Gastroesophageal sphincter (tissue), 4 donors: ENCODE results near the gene CDK8. TPM values are rescaled to one million over a fixed set of nuclear protein-coding genes. Genes with fewer than 3 reads are reported as not detected.

ENCODE experiments used
- ATAC-seq: fragments of 150-250 bp; one replicate; pipeline ENCODE4 v1.9.1; 2016; ENCODE audit warnings: mild to moderate bottlenecking, moderate library complexity
- H3K27ac ChIP-seq, 4 donors: fragments of 200-600 bp; sonication (generic) in 3 of 4; 1 replicate in 3 of 4; 2 replicates in 1 of 4; pipeline ENCODE4 v1.5.1; 2016 to 2019
- H3K27me3 ChIP-seq: fragments of 200-600 bp; sonication (generic); one replicate; pipeline ENCODE4 v1.5.1; 2019
- H3K36me3 ChIP-seq, 2 donors: fragments of 200-600 bp; sonication (generic); one replicate each; pipeline ENCODE4 v1.5.1; 2019; ENCODE audit warnings: control low read depth in 1 of 2
- H3K4me1 ChIP-seq, 3 donors: fragments of 200-600 bp; sonication (generic); 1 replicate in 2 of 3; 2 replicates in 1 of 3; pipeline ENCODE4 v1.5.1; 2016 to 2019; ENCODE audit warnings: control low read depth in 2 of 3
- H3K4me3 ChIP-seq, 2 donors: fragments of 200-600 bp; sonication (generic); one replicate each; pipeline ENCODE4 v1.5.1; 2019; ENCODE audit warnings: mild to moderate bottlenecking in 1 of 2, moderate library complexity in 1 of 2
- H3K9me3 ChIP-seq, 3 donors: fragments of 200-600 bp; sonication (generic); one replicate each; pipeline ENCODE4 v1.5.1; 2017 to 2019; ENCODE audit warnings: control low read depth in 2 of 3
- CTCF ChIP-seq, 4 experiments: fragments of 200-600 bp in 2 of 4; fragments of 450-650 bp in 2 of 4; sonication (generic) in 1 of 4; IDR thresholded peaks; one replicate each; pipeline ENCODE4 v1.5.1; 2017 to 2019; ENCODE audit warnings: antibody characterized with exemption in 4 of 4, mild to moderate bottlenecking in 2 of 4, moderate library complexity in 2 of 4
- EP300 ChIP-seq: sonication (generic); formaldehyde crosslinking; IDR thresholded peaks from one replicate; pipeline ENCODE4 v1.6.1; 2017; ENCODE audit warnings: antibody characterized with exemption, mild to moderate bottlenecking
- POLR2A ChIP-seq, 2 donors: fragments of 450-650 bp; IDR thresholded peaks; one replicate each; pipeline ENCODE4 v1.6.1; 2017; ENCODE audit warnings: antibody characterized with exemption in 2 of 2, mild to moderate bottlenecking in 2 of 2, moderate library complexity in 1 of 2
- POLR2AphosphoS5 ChIP-seq: sonication (generic); formaldehyde crosslinking; IDR thresholded peaks from one replicate; pipeline ENCODE4 v1.6.1; 2017; ENCODE audit warnings: antibody characterized with exemption
- WGBS, 2 donors: methylation state at CpG; one replicate each; pipeline ENCODE4 v1.1.5; 2018; ENCODE audit warnings: low coverage in 1 of 2; 5-methylcytosine and 5-hydroxymethylcytosine counted together
- total RNA-seq, 4 donors: library from RNA; depleted of rRNA; stranded (reverse); fragments of >200 nt; gene quantifications; one replicate each; pipeline ENCODE4 v1.1.0, GENCODE V29; 2016

Gene CDK8
- total RNA-seq: 10 to 100 TPM; 16.2 to 25.5 (median 23.3) TPM

- H3K27me3 ChIP-seq: no peaks in the 10 kb centered on the region
- WGBS, 2 donors: 3% methylated on average over 6 of the region's 79 CpGs; no CpG with 5 or more reads in 1 of the 2 donors
- TF ChIP-seq CTCF (IDR thresholded peaks at IDR 0.05) (peak in 2 of 4 experiments; percentile 17 to 19), POLR2AphosphoS5 (peak; percentile 52), EP300 (no peak), POLR2A (IDR thresholded peaks at IDR 0.05) (peak; percentile 45 to 48)
These were observed at the start of gene CDK8 for GRCh38 chr13:26253787-26254582. TSS of gene CDK8 (plus strand) at chr13:26254129. CDS start at chr13:26254642, 513 bp downstream.

GRCh38 chr13:26208287-26208686 lies 45.6 kb upstream of the CDK8 start:
- Histone ChIP-seq H3K36me3 (peaks cover 6 to 79% of the 10 kb centered on the region in 2 donors), H3K27ac (no peak overlapping the region), H3K4me3 (no peak overlapping the region), H3K4me1 (no peaks in the 10 kb centered on the region), H3K9me3 (no peaks in the 10 kb centered on the region), H3K27me3 (no peaks in the 10 kb centered on the region)
- TF ChIP-seq POLR2AphosphoS5 (no peak), CTCF (IDR thresholded peaks at IDR 0.05) (no peak), EP300 (no peak), POLR2A (IDR thresholded peaks at IDR 0.05) (no peak)
- WGBS, 2 donors: 100% methylated on average over 1 of the region's 1 CpG; no CpG with 5 or more reads in 1 of the 2 donors
- no peak for ATAC-seq

More at GRCh38 chr13:26253787-26254582, at the start of gene CDK8:
- H3K36me3 ChIP-seq: no peaks in the 10 kb centered on the region
- H3K9me3 ChIP-seq: no peaks in the 10 kb centered on the region
- ATAC-seq: peak; percentile 95
- H3K4me1 ChIP-seq: peaks cover 9 to 33% (median 10%) of the 10 kb centered on the region in 3 donors
- H3K27ac ChIP-seq: peak within 1 kb of the TSS; percentile 47 to 94 (median 92)
- H3K4me3 ChIP-seq: peak within 1 kb of the TSS; percentile 65 to 89

DNA sequence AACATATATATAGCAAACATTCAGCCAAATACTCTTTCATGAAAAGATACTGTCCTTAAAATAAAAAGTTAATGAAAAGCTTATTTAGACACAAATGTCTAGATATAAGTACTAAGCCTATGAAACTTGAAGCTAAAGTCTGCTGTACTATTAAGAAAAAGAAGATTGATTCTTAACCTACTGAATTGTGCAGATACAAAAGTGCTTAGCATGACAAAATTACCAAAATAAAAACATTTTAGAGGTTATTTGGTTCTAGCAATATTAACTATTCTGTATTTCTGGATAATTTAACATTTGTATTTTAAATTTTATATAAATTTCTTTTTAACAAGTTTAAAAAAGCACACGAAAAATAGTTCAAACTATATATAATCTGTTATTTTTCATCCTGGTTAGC lies 40.6 kb upstream of the CDK8 start:
- WGBS, 2 donors: 75 to 82% methylated on average over 1 of the region's 1 CpG
- Histone ChIP-seq H3K27ac (no peak overlapping the region), H3K36me3 (peaks cover 33 to 100% of the 10 kb centered on the region in 2 donors), H3K4me1 (no peaks in the 10 kb centered on the region), H3K9me3 (no peaks in the 10 kb centered on the region), H3K27me3 (no peaks in the 10 kb centered on the region), H3K4me3 (no peak overlapping the region)
- TF ChIP-seq POLR2A (IDR thresholded peaks at IDR 0.05) (no peak), CTCF (IDR thresholded peaks at IDR 0.05) (no peak), EP300 (no peak), POLR2AphosphoS5 (no peak)
- no peak for ATAC-seq

DNA sequence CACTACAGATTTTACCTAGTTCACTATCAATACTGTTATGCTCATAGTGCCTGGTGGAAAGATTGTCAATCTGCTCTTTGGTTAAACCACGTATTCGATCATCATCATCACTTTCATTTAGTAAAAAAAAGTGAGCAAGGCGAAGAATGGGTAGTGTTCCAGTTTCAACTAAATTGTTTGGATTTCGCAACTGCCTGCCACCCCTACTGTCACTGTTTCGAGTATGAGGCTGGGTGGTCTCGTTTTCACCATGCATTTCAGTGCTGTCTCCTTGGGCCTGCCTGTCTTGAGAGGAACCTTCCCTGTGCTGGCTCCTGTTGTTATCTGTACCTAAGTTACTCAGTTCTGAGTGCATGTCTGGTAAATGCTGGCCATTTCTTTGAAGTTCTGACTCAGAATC lies 39.9 kb upstream of the CDK8 start:
- WGBS, 2 donors: 85 to 93% methylated on average over 6 of the region's 6 CpGs
- no peak overlapping the region for H3K27ac ChIP-seq
- peaks cover 0 to 3% (median 0%) of the 10 kb centered on the region in 3 donors for H3K4me1 ChIP-seq
- no peak overlapping the region for H3K4me3 ChIP-seq
- H3K27me3 ChIP-seq: no peaks in the 10 kb centered on the region
- H3K9me3 ChIP-seq: no peaks in the 10 kb centered on the region
- H3K36me3 ChIP-seq: peaks cover 35 to 100% of the 10 kb centered on the region in 2 donors
- ATAC-seq: no peak
- TF ChIP-seq EP300: no peak
- TF ChIP-seq CTCF (IDR thresholded peaks at IDR 0.05): no peak
- TF ChIP-seq POLR2A (IDR thresholded peaks at IDR 0.05): no peak
- no peak for TF ChIP-seq POLR2AphosphoS5

GRCh38 chr13:26216042-26216441 lies 37.9 kb upstream of the CDK8 start:
- no peaks in the 10 kb centered on the region for H3K9me3 ChIP-seq
- peaks cover 35 to 88% of the 10 kb centered on the region in 2 donors for H3K36me3 ChIP-seq
- TF ChIP-seq EP300 (no peak), CTCF (IDR thresholded peaks at IDR 0.05) (no peak), POLR2A (IDR thresholded peaks at IDR 0.05) (no peak), POLR2AphosphoS5 (no peak)
- H3K4me3 ChIP-seq: no peak overlapping the region
- no peaks in the 10 kb centered on the region for H3K27me3 ChIP-seq
- H3K4me1 ChIP-seq: peaks cover 3 to 24% (median 8%) of the 10 kb centered on the region in 3 donors
- no peak for ATAC-seq
- 88 to 94% methylated on average over 2 of the region's 2 CpGs for WGBS, 2 donors
- no peak overlapping the region for H3K27ac ChIP-seq
